ENCODE results near the gene ZNF878.
"Not testable (repeated sequence)": the region's sequence is repeated elsewhere in the genome, so short reads cannot be mapped to it uniquely, and the experiment has no call there.

Gene ZNF878

GRCh38 chr19:12052497-12053169 lies at the start of gene ZNF878:
Gene ZNF878, minus strand, starts transcription at chr19:12052961. Its CDS starts 160 bp downstream, at chr19:12052801.
- DNase-seq (ENCODE audit: low spot score in 2 of 2), result no peak
- H3K4me3 Mint-ChIP-seq, result peak within 1 kb of the TSS; percentile 76
- peaks cover 3% of the 10 kb centered on the region for H3K36me3 Mint-ChIP-seq (ENCODE audit: insufficient read depth)
- ATAC-seq (replicated peaks; ENCODE audit: extremely low read depth, poor library complexity, severe bottlenecking), result peak; percentile 73
- H3K27me3 Mint-ChIP-seq, result peaks cover 25% of the 10 kb centered on the region
- no peak within 1 kb of the TSS for H3K27ac Mint-ChIP-seq (ENCODE audit: low read depth)
- peaks cover 15% of the 10 kb centered on the region for H3K4me1 Mint-ChIP-seq
- H3K9me3 Mint-ChIP-seq, result peaks cover 5% of the 10 kb centered on the region

DNA sequence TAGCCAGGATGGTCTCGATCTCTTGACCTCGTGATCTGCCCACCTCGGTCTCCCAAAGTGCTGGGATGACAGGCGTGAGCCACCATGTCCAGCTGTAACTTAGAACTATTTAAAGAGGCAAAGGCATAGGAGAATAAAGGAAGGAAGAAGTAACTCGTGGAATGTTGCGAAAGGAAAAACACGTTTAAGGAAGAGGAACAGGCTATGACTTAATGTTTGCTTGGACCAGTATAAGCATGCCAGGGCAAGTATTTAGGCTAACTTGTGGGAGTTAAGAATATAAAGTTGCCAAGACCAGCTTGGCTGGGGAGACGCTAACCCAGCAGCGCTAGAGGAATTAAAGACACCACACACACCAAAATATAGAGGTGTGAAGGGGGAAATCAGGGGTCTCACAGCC lies 45.3 kb upstream of the ZNF878 start:
- Mint-ChIP-seq H3K9me3 (no peaks in the 10 kb centered on the region), H3K36me3 (ENCODE audit: insufficient read depth) (no peaks in the 10 kb centered on the region)

GRCh38 chr19:12095111-12095790 lies 42.5 kb upstream of the ZNF878 start:
- DNase-seq (ENCODE audit: low spot score in 2 of 2), result no peak
- no peak overlapping the region for H3K27ac Mint-ChIP-seq (ENCODE audit: low read depth)
- no peak for ATAC-seq (replicated peaks; ENCODE audit: extremely low read depth, poor library complexity, severe bottlenecking)
- peaks cover 9% of the 10 kb centered on the region for H3K4me1 Mint-ChIP-seq
- H3K27me3 Mint-ChIP-seq, result peaks cover 7% of the 10 kb centered on the region
- no peaks in the 10 kb centered on the region for H3K9me3 Mint-ChIP-seq
- H3K4me3 Mint-ChIP-seq, result no peak overlapping the region
- H3K36me3 Mint-ChIP-seq (ENCODE audit: insufficient read depth), result no peaks in the 10 kb centered on the region

More for the DNA sequence above, 45.3 kb upstream of the ZNF878 start:
- no peaks in the 10 kb centered on the region for H3K27me3 Mint-ChIP-seq
- ATAC-seq (replicated peaks; ENCODE audit: extremely low read depth, poor library complexity, severe bottlenecking), result no peak
- no peaks in the 10 kb centered on the region for H3K4me1 Mint-ChIP-seq
- no peak overlapping the region for H3K4me3 Mint-ChIP-seq
- no peak for DNase-seq (ENCODE audit: low spot score in 2 of 2)
- no peak overlapping the region for H3K27ac Mint-ChIP-seq (ENCODE audit: low read depth)

DNA sequence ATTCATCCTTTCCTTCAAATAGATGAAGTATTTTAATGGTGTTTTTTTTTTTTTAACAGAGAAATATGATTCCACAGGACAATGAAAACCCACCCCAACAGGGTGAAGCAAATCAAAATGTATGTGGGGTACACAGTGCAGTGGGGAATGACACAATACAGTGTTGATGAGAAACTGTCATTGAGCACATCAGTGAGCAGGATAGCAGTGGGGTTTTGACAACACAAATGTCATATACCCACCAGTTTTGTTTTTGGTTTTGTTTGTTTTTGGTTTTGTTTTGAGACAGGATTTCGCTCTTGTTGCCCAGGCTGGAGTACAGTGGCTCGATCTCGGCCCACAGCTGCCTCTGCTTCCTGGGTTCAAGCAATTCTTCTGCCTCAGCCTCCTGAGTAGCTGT lies 41.0 kb upstream of the ZNF878 start:
- H3K27me3 Mint-ChIP-seq, result peaks cover 7% of the 10 kb centered on the region
- H3K36me3 Mint-ChIP-seq (ENCODE audit: insufficient read depth), result no peaks in the 10 kb centered on the region
- ATAC-seq (replicated peaks; ENCODE audit: extremely low read depth, poor library complexity, severe bottlenecking), result no peak
- no peak overlapping the region for H3K4me3 Mint-ChIP-seq
- DNase-seq (ENCODE audit: low spot score in 2 of 2), result no peak
- H3K9me3 Mint-ChIP-seq, result no peaks in the 10 kb centered on the region
- H3K27ac Mint-ChIP-seq (ENCODE audit: low read depth), result no peak overlapping the region
- H3K4me1 Mint-ChIP-seq, result peaks cover 9% of the 10 kb centered on the region

- H3K36me3 Mint-ChIP-seq (ENCODE audit: insufficient read depth), result no peaks in the 10 kb centered on the region
- peaks cover 7% of the 10 kb centered on the region for H3K27me3 Mint-ChIP-seq
- H3K4me3 Mint-ChIP-seq, result peak overlapping the region; percentile 68
- no peak overlapping the region for H3K27ac Mint-ChIP-seq (ENCODE audit: low read depth)
- no peak for ATAC-seq (replicated peaks; ENCODE audit: extremely low read depth, poor library complexity, severe bottlenecking)
- H3K4me1 Mint-ChIP-seq, result peaks cover 9% of the 10 kb centered on the region
- no peaks in the 10 kb centered on the region for H3K9me3 Mint-ChIP-seq
- no peak for DNase-seq (ENCODE audit: low spot score in 2 of 2)
Measured at GRCh38 chr19:12092956-12093355, 40.2 kb upstream of the ZNF878 start.

DNA sequence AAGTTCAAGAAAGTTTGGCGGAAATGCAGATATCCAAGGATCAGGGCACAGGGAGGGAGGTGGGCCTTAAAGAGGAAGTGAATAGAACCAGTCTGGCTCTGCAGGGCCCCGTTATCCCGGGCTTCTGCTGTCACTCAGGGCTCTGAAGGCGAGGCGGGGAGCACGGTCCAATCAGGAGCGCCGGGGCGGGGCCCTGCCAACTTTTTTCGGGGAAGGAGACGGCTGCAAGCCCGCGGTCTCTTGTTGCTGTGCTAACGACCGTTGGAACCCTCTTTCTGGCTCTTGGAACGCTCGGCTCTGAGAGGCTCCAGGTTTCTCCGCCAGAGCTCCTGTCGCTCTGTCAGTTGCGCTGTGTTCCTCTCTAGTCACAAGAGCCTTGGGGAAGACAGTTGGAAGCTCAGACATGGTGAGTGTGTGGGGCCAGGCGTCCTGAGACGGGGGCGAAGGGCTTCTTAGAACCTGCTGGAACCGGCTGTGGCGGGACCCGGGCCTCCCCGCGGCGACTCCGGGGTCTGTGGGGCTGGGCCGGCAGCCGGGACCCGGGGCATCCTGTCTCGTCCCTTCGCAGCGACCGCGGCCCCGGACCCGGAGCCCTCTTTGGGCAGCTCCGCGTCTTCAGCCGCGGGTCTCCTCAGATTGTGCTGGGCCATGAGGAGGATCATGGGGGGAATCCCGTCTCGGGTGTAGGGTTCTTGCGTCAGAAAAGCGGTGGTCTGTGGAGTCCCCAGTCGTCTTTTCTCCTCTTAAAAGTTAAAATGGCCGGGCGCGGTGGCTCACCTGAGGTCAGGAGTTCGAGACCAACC lies 39.5 kb upstream of the ZNF878 start:
- peak; percentile 40 for ATAC-seq (replicated peaks; ENCODE audit: extremely low read depth, poor library complexity, severe bottlenecking)
- no peaks in the 10 kb centered on the region for H3K36me3 Mint-ChIP-seq (ENCODE audit: insufficient read depth)
- H3K4me3 Mint-ChIP-seq, result peak overlapping the region; percentile 68
- peaks cover 9% of the 10 kb centered on the region for H3K4me1 Mint-ChIP-seq
- H3K9me3 Mint-ChIP-seq, result no peaks in the 10 kb centered on the region
- H3K27me3 Mint-ChIP-seq, result peaks cover 7% of the 10 kb centered on the region
- no peak overlapping the region for H3K27ac Mint-ChIP-seq (ENCODE audit: low read depth)
- no peak for DNase-seq (ENCODE audit: low spot score in 2 of 2)

- ATAC-seq (replicated peaks; ENCODE audit: extremely low read depth, poor library complexity, severe bottlenecking) (no peak), DNase-seq (ENCODE audit: low spot score in 2 of 2) (peak in 1 of 2 donors; percentile 16)
- no peaks in the 10 kb centered on the region for H3K9me3 Mint-ChIP-seq
- H3K4me3 Mint-ChIP-seq, result no peak overlapping the region
- H3K27ac Mint-ChIP-seq (ENCODE audit: low read depth), result no peak overlapping the region
- peaks cover 9% of the 10 kb centered on the region for H3K4me1 Mint-ChIP-seq
- H3K27me3 Mint-ChIP-seq, result peaks cover 7% of the 10 kb centered on the region
- no peaks in the 10 kb centered on the region for H3K36me3 Mint-ChIP-seq (ENCODE audit: insufficient read depth)
Measured at GRCh38 chr19:12090807-12091206, 38.0 kb upstream of the ZNF878 start.

DNA sequence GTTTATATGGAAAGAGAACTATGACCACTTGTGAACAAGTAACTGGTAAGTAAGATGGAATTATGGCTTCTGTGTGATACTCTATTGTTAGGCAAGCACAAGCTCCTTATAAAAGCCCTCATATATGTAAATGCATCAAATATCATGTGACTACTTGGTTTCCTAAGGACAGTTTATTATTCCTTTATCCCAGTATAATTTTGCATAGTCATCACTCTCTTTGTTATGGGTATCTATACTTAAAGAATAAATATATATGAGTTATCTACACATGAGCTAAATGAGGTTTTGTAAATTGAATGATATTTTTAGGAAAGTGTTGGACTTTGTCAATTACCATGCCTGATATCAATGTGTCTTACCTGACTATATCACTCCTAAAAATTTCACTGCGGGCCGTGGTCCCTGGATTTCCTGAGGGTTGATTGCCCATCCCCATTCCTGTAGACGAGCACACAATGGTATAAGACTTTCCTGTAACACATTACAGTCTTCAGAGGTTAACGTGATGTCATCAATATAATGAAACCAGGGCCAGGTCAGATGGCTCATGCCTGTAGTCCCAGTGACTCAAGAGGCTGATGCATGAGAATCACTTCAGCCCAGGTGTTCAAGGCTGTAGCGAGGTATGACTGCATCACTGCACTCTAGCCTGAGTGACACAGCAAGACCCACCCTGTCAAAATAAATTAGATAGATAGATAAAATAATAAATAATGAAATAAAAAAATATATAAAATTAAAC lies 32.5 kb upstream of the ZNF878 start:
- Mint-ChIP-seq H3K27ac (ENCODE audit: low read depth) (no peak overlapping the region), H3K36me3 (ENCODE audit: insufficient read depth) (no peaks in the 10 kb centered on the region), H3K4me1 (no peaks in the 10 kb centered on the region), H3K9me3 (no peaks in the 10 kb centered on the region), H3K4me3 (no peak overlapping the region), H3K27me3 (no peaks in the 10 kb centered on the region)
- ATAC-seq (replicated peaks; ENCODE audit: extremely low read depth, poor library complexity, severe bottlenecking), result no peak
- no peak for DNase-seq (ENCODE audit: low spot score in 2 of 2)

- not testable (repeated sequence) for H3K4me3 Mint-ChIP-seq; DNase-seq (ENCODE audit: low spot score in 2 of 2); H3K36me3 Mint-ChIP-seq (ENCODE audit: insufficient read depth); H3K27me3 Mint-ChIP-seq; H3K27ac Mint-ChIP-seq (ENCODE audit: low read depth); ATAC-seq (replicated peaks; ENCODE audit: extremely low read depth, poor library complexity, severe bottlenecking); H3K4me1 Mint-ChIP-seq; H3K9me3 Mint-ChIP-seq
Measured at GRCh38 chr19:12083336-12083735, 30.6 kb upstream of the ZNF878 start.

DNA sequence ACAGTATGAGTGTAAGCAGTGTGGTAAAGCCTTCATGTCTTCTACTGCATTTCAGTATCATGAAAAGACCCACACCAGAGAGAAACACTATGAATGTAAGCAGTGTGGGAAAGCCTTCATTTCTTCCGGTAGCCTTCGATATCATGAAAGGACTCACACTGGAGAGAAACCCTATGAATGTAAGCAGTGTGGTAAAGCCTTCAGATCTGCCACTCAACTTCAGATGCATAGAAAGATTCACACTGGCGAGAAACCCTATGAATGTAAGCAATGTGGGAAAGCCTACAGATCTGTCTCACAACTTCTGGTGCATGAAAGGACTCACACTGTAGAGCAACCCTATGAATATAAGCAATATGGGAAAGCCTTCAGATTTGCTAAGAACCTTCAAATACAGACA lies 24.6 kb upstream of the ZNF878 start:
- Mint-ChIP-seq H3K27me3 (no peaks in the 10 kb centered on the region), H3K36me3 (ENCODE audit: insufficient read depth) (peaks cover 15% of the 10 kb centered on the region), H3K4me1 (no peaks in the 10 kb centered on the region), H3K9me3 (peaks cover 14% of the 10 kb centered on the region), H3K4me3 (no peak overlapping the region), H3K27ac (ENCODE audit: low read depth) (no peak overlapping the region)
- DNase-seq (ENCODE audit: low spot score in 2 of 2) (no peak), ATAC-seq (replicated peaks; ENCODE audit: extremely low read depth, poor library complexity, severe bottlenecking) (no peak)

- H3K27ac Mint-ChIP-seq (ENCODE audit: low read depth); ATAC-seq (replicated peaks; ENCODE audit: extremely low read depth, poor library complexity, severe bottlenecking); H3K27me3 Mint-ChIP-seq; DNase-seq (ENCODE audit: low spot score in 2 of 2); H3K4me3 Mint-ChIP-seq; H3K4me1 Mint-ChIP-seq: not testable (repeated sequence)
- H3K9me3 Mint-ChIP-seq, result peaks cover 14% of the 10 kb centered on the region
- H3K36me3 Mint-ChIP-seq (ENCODE audit: insufficient read depth), result peaks cover 15% of the 10 kb centered on the region
Measured at GRCh38 chr19:12076331-12076730, 23.6 kb upstream of the ZNF878 start.

- H3K36me3 Mint-ChIP-seq (ENCODE audit: insufficient read depth), result peaks cover 15% of the 10 kb centered on the region
- no peaks in the 10 kb centered on the region for H3K4me1 Mint-ChIP-seq
- H3K27ac Mint-ChIP-seq (ENCODE audit: low read depth), result no peak overlapping the region
- peaks cover 14% of the 10 kb centered on the region for H3K9me3 Mint-ChIP-seq
- H3K27me3 Mint-ChIP-seq, result no peaks in the 10 kb centered on the region
- no peak overlapping the region for H3K4me3 Mint-ChIP-seq
- no peak for DNase-seq (ENCODE audit: low spot score in 2 of 2)
- ATAC-seq (replicated peaks; ENCODE audit: extremely low read depth, poor library complexity, severe bottlenecking), result no peak
Measured at GRCh38 chr19:12075538-12076139, 22.9 kb upstream of the ZNF878 start.
